ENCODE results near the gene SRSF11.
"Not testable (repeated sequence)": the region's sequence is repeated elsewhere in the genome, so short reads cannot be mapped to it uniquely, and the experiment has no call there.

SRSF11 gene

DNA sequence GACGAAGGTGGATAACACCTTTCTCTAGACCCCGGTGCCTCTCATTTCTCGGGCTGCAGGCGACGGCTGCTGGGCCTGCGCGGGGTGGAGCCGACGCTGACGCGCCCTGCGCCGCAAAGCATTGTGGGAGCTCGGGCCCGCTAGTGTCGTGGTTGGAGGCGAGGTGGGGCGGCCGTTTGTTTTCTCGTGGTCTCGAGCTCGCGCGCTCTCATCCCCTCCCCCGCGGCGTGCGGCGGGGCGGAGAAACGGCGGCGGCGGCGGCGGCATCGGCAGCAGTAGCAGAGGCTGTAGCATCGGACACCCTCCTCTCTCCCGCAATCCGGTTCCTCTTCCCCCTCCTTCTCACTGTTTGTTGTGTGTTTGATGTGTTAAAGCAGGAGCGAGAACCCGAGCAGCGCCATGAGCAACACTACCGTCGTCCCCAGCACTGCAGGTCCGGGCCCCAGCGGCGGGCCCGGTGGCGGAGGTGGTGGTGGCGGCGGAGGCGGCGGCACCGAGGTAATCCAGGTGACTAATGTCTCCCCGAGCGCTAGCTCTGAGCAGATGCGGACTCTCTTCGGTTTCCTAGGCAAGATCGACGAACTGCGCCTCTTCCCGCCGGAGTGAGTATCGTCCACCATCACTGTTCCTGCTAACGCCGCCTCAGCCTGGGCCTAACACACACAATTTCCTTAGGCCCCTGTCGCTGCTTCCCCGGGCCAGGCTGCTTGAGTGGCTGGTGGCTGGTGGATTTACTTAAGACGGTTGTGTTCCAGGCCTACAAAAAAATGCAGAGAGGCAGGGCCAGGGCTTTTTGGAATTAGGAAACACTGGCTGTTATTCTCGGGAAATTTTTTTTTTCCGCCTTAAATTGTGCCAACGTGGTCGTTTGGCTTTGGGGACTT is at the start of gene SRSF11:
TSS of gene SRSF11 (plus strand) at position 143 of the 884 bp plus-strand sequence. CDS start at position 400, 257 bp downstream.
- DNase-seq (ENCODE audit: extremely low spot score) = peak; percentile 98
- ChIA-PET POLR2A (interaction anchor here (0.8 to 3.2 kb wide), 17 partner anchors 10 to 276 kb away, joined by 3 to 30 read pairs (median 5); partner anchors contain the start of genes ANKRD13C, CTH and LRRC40), CTCF (interaction anchor here (0.8 to 1.7 kb wide), 2 partner anchors 11 to 161 kb away, joined by 9 read pairs; no protein-coding TSS in a partner anchor)
- peak; percentile 67 for TF ChIP-seq L3MBTL2 (conservative IDR thresholded peaks at IDR 0.05)
- no peak; the same call in 1 of the 2 replicates for TF ChIP-seq ELF4 (IDR thresholded peaks at IDR 0.05)
- TF ChIP-seq SP1 (IDR thresholded peaks at IDR 0.05) = no peak
- TF ChIP-seq HDGF (IDR thresholded peaks at IDR 0.05; ENCODE audit: borderline replicate concordance) = no peak
- no peak for TF ChIP-seq FOXA1 (IDR thresholded peaks at IDR 0.05)
- peak; percentile 88 for TF ChIP-seq TARDBP (IDR thresholded peaks at IDR 0.05)
- TF ChIP-seq CTBP1 (IDR thresholded peaks at IDR 0.05; ENCODE audit: borderline replicate concordance) = no peak
- TF ChIP-seq BHLHE40 (IDR thresholded peaks at IDR 0.05; ENCODE audit: borderline replicate concordance) = no peak
- TF ChIP-seq SUZ12 (IDR thresholded peaks at IDR 0.05) = no peak
- TF ChIP-seq ARNT (IDR thresholded peaks at IDR 0.05) = no peak
- 0 out of 2 replicates have a peak, but pooled peaks have one; percentile 8 for TF ChIP-seq LEF1 (IDR thresholded peaks at IDR 0.05; ENCODE audit: borderline replicate concordance)
- no peak for TF ChIP-seq NFRKB (IDR thresholded peaks at IDR 0.05)
- TF ChIP-seq ZNF384 (IDR thresholded peaks at IDR 0.05) = no peak
- TF ChIP-seq FOXM1 (IDR thresholded peaks at IDR 0.05; ENCODE audit: borderline replicate concordance) = no peak
- no peak for TF ChIP-seq PKNOX1 (IDR thresholded peaks at IDR 0.05)
- TF ChIP-seq FOXK2 (IDR thresholded peaks at IDR 0.05) = no peak

- TF ChIP-seq FOXK2 (IDR thresholded peaks at IDR 0.05) = no peak
- no peak for TF ChIP-seq TARDBP (IDR thresholded peaks at IDR 0.05)
- TF ChIP-seq SUZ12 (IDR thresholded peaks at IDR 0.05) = no peak
- no peak for TF ChIP-seq SP1 (IDR thresholded peaks at IDR 0.05)
- ChIA-PET CTCF (no interaction called here), POLR2A (no interaction called here)
- no peak for DNase-seq (ENCODE audit: extremely low spot score)
Observed at GRCh38 chr1:70171512-70171911, 49.7 kb upstream of the SRSF11 start.

DNA sequence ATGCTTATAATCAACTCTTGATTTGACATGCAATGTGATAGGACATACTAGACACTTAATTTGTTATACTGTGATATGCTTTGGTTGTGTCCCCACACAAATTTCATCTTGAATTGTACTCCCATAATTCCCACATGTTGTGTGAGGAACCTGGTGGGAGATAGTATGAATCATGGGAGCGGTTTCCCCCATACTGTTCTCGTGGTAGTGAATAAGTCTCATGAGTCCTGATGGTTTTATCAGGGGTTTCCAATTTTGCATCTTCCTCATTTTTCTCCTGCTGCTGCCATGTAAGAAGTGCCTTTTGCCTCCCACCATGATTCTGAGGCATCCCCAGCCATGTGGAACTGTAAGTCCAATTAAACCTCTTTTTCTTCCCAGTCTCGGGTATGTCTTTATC is 36.0 kb upstream of the SRSF11 start:
- CTCF ChIA-PET; DNase-seq (ENCODE audit: extremely low spot score); POLR2A ChIA-PET: not testable (repeated sequence)

DNA sequence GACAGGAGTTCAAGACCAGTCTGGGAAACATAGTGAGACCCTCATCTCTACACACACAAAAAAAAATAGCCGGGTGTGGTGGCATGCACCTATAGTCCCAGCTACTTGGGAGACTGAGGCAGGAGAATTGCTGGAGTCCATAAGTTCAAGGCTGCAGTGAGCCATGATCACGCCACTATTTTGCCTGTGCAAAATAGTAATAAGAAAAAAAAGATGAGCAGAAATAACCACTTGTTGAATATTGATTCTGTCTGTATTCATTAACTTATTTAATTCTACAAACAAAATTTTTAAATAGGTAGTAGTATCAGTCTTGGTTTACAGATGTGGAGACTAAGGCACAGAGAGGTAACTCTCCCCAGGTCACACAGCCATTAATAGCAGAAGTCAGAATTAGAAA is 32.7 kb upstream of the SRSF11 start:
- POLR2A ChIA-PET = no interaction called here
- DNase-seq (ENCODE audit: extremely low spot score) = no peak
- TF ChIP-seq FOXK2 (IDR thresholded peaks at IDR 0.05) (no peak), NFRKB (IDR thresholded peaks at IDR 0.05) (no peak), BHLHE40 (IDR thresholded peaks at IDR 0.05; ENCODE audit: borderline replicate concordance) (no peak), SP1 (IDR thresholded peaks at IDR 0.05) (no peak), SUZ12 (IDR thresholded peaks at IDR 0.05) (no peak), L3MBTL2 (conservative IDR thresholded peaks at IDR 0.05) (no peak), FOXM1 (IDR thresholded peaks at IDR 0.05; ENCODE audit: borderline replicate concordance) (no peak), ARNT (IDR thresholded peaks at IDR 0.05) (no peak), CTBP1 (IDR thresholded peaks at IDR 0.05; ENCODE audit: borderline replicate concordance) (no peak), HDGF (IDR thresholded peaks at IDR 0.05; ENCODE audit: borderline replicate concordance) (no peak), ZNF384 (IDR thresholded peaks at IDR 0.05) (no peak), FOXA1 (IDR thresholded peaks at IDR 0.05) (no peak), PKNOX1 (IDR thresholded peaks at IDR 0.05) (no peak), ELF4 (IDR thresholded peaks at IDR 0.05) (no peak), LEF1 (IDR thresholded peaks at IDR 0.05; ENCODE audit: borderline replicate concordance) (no peak), TARDBP (IDR thresholded peaks at IDR 0.05) (no peak)
- CTCF ChIA-PET = no interaction called here

- POLR2A ChIA-PET = interaction anchor here (0.9 kb wide), 1 partner anchor 31 kb away, joined by 3 read pairs; the partner anchor contains the start of gene SRSF11
- CTCF ChIA-PET = no interaction called here
- TF ChIP-seq SP1 (IDR thresholded peaks at IDR 0.05) (no peak), CTBP1 (IDR thresholded peaks at IDR 0.05; ENCODE audit: borderline replicate concordance) (no peak), ELF4 (IDR thresholded peaks at IDR 0.05) (no peak), SUZ12 (IDR thresholded peaks at IDR 0.05) (no peak), LEF1 (IDR thresholded peaks at IDR 0.05; ENCODE audit: borderline replicate concordance) (no peak), NFRKB (IDR thresholded peaks at IDR 0.05) (no peak), TARDBP (IDR thresholded peaks at IDR 0.05) (no peak), L3MBTL2 (conservative IDR thresholded peaks at IDR 0.05) (no peak), FOXK2 (IDR thresholded peaks at IDR 0.05) (no peak), FOXA1 (IDR thresholded peaks at IDR 0.05) (no peak), HDGF (IDR thresholded peaks at IDR 0.05; ENCODE audit: borderline replicate concordance) (no peak), FOXM1 (IDR thresholded peaks at IDR 0.05; ENCODE audit: borderline replicate concordance) (no peak), BHLHE40 (IDR thresholded peaks at IDR 0.05; ENCODE audit: borderline replicate concordance) (no peak), ZNF384 (IDR thresholded peaks at IDR 0.05) (no peak), ARNT (IDR thresholded peaks at IDR 0.05) (no peak), PKNOX1 (IDR thresholded peaks at IDR 0.05) (no peak)
- DNase-seq (ENCODE audit: extremely low spot score) = no peak
Observed at GRCh38 chr1:70190180-70190579, 31.0 kb upstream of the SRSF11 start.

GRCh38 chr1:70192446-70192845 is 28.7 kb upstream of the SRSF11 start:
- POLR2A ChIA-PET; DNase-seq (ENCODE audit: extremely low spot score); CTCF ChIA-PET: not testable (repeated sequence)
